GM13977 (cell line): ENCODE data around the gene CLIP1.
"Not testable (repeated sequence)": the region's sequence is repeated elsewhere in the genome, so short reads cannot be mapped to it uniquely, and the experiment has no call there.

Experiments
- DNase-seq: peaks from one replicate; pipeline ENCODE4 v3.0.0; 2012; ENCODE audit warnings: low spot score
- CTCF ChIP-seq: IDR thresholded peaks from 2 replicates; pipeline ENCODE4 v1.5.1; 2012; ENCODE audit warnings: mild to moderate bottlenecking, control low read depth; ENCODE audit not compliant: insufficient read depth; ENCODE audit errors: extremely low read depth, missing control alignments
- in situ Hi-C: fragments of 300-500 bp; cut with MboI; formaldehyde crosslinking; loops from one replicate; pipeline ENCODE4 v1.12.0; 2022; ENCODE audit warnings: low sequenced_read_pairs, low pct_unique_long_range_greater_than_20kb, mixed read lengths, inconsistent platforms; ENCODE audit not compliant: unreplicated experiment

The CLIP1 gene

DNA sequence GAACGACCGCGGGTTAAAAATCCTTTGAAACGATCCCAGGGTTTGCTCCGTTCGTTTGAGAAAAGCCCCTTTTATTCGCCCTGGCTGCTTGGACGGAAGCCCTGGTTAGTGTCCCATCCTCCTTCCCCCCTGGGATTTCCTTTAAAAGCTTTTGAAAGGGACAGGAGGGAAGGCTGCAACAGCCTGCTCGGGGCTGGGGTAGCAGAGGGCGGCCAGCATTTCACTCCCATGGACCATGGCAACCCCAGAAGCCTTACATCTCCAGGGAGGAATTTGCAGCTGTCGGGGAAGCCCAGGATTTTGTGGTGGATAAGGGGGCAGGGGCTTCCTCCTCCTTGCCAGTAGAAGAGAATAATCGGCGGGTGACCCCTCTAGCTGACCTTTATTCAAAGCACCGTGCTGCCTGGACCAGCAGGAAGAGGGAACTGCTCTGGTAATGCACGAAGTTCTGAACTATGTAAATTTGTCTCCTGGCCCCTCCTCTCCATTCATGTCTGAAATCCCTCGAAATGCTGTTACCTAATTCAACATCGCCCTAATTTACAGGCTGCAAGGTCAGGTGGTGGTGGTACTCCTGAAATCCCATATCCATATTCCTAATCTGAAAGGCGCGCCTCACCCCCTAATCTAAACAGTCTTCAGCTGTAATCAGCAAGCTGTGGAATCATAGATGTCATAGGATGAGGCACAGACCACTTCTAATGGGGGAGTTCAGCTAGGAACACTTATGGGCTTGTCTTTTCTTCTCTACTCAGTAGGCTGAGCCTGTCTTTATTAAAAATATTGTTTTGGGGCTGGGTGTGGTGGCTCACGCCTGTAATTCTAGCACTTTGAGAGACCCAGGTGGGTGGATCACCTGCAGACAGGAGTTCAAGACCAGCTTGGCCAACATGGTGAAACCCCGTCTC lies 1.0 kb upstream of the CLIP1 start:
- DNase-seq: no peak
- in situ Hi-C loops: no loop called here
- no peak for TF ChIP-seq CTCF

DNA sequence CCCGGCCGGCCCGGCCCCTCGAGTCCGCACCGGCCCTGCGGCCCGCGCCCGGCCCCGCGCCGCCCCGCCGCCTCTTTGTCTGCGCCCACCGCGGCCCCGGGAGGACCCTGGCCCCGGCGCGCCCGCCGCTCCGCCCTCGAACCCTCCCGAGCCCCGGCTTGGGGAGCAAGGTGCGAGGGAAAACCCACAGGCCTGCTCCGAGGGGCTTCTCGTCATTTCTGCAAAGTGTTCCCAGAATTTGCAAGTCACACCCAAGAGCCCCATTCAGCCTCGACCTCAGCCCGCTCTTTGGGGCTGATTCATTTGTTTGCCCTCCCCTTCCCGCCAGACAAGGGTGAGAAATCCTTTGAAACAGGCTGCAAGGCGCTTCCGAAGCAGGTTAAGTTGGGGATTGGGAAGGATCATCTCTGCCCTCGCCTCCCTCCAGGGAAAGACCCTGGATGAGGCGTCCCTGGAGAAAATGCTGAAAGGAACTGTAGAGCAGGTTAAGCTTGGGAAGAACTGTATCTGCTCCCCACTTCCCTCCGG lies 325 bp upstream of the CLIP1 start:
- no peak for TF ChIP-seq CTCF
- in situ Hi-C loops: no loop called here

GRCh38 chr12:122421187-122421820 lies 1.2 kb downstream of the CLIP1 start:
- no peak for DNase-seq
- in situ Hi-C loops: no loop called here
- no peak for TF ChIP-seq CTCF

More for the DNA sequence above, 325 bp upstream of the CLIP1 start:
- no peak for DNase-seq

- TF ChIP-seq CTCF: no peak
- in situ Hi-C loops: no loop called here
- DNase-seq: no peak
These were observed 1.9 kb downstream of the CLIP1 start for GRCh38 chr12:122420471-122421162.

DNA sequence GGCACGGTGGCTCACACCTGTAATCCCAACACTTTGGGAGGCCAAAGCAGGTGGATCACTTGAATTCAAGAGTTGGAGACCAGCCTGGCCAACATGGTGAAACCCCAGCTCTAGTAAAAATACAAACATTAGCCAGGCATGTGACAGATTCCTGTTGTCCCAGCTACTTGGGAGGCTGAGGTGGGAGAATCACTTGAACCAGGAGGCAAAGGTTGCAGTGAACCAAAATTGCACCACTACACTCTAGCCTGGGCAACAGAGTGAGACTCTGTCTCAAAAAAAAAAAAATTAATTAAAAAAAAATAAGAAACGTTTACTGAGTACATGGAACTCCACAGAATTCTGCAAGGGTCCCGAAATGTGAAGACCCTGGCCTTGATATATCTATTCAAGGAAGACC lies 3.4 kb downstream of the CLIP1 start:
- in situ Hi-C loops, DNase-seq: not testable (repeated sequence)

DNA sequence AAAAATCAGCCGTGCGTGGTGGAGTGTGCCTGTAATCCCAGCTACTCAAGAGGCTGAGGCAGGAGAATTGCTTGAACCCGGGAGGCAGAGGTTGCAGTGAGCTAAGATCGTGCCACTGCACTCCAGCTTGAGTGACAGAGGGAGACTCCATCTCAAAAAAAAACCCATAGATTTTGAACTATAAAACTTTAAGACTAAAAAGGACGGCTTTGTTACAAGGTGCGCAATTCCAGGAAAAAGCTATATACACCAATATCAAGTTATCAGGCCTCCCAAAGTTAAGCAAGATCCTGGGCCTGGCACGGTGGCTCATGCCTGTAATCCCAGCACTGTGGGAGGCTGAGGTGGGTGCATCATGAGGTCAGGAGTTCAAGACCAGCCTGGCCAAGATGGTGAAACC lies 6.8 kb downstream of the CLIP1 start:
- in situ Hi-C loops, DNase-seq: not testable (repeated sequence)

GRCh38 chr12:122413516-122414404 lies 8.7 kb downstream of the CLIP1 start:
- DNase-seq: no peak
- TF ChIP-seq CTCF: no peak
- in situ Hi-C loops: no loop called here
